SK-N-SH (cell line): ENCODE results near the gene VTN. TPM values are rescaled to one million over a fixed set of nuclear protein-coding genes. Genes with fewer than 3 reads are reported as not detected.

Experiments used
- CTCF ChIA-PET: fragments of 300-600, 350-600 bp; formaldehyde crosslinking; extraction: SDS; loops from one replicate; lab custom pipeline; 2021; lab: Yijun Ruan, JAX
- POLR2A ChIA-PET: fragments of 350-600 bp; sonication (Branson Sonifier 250); formaldehyde crosslinking; extraction: SDS; loops from one replicate; lab custom pipeline; 2020; ENCODE audit warnings: antibody characterized with exemption, inconsistent platforms; lab: Yijun Ruan, JAX
- DNase-seq: peaks from one replicate; pipeline ENCODE4 v3.0.0; 2012
- H2AFZ ChIP-seq: fragments of 200-600 bp; sonication (generic); 2 replicates; pipeline ENCODE4 v1.8.1; 2016; ENCODE audit warnings: antibody characterized with exemption, mild to moderate bottlenecking, low read depth
- H3F3A ChIP-seq: fragments of 200-600 bp; sonication (generic); replicated peaks from 2 replicates; pipeline ENCODE3; 2016; ENCODE audit warnings: antibody characterized with exemption, mild to moderate bottlenecking; ENCODE audit not compliant: insufficient read depth
- H3K27ac ChIP-seq, 2 experiments: fragments of 200-500 bp in 1 of 2; fragments of 200-600 bp in 1 of 2; sonication (Bioruptor generic) in 1 of 2; sonication (generic), shearing (Covaris generic) in 1 of 2; 2 replicates each; pipeline versions ENCODE4 v1.5.1 to v1.6.1; 2014 to 2016; ENCODE audit warnings: low read depth in 2 of 2, inconsistent platforms in 1 of 2, low read length in 1 of 2, mild to moderate bottlenecking in 1 of 2, mixed read lengths in 1 of 2
- H3K27me3 ChIP-seq: fragments of 200-600 bp; sonication (generic), shearing (Covaris generic); 2 replicates; pipeline ENCODE4 v1.6.1; 2016; ENCODE audit warnings: mixed run types; ENCODE audit not compliant: insufficient read depth
- H3K36me3 ChIP-seq, 2 experiments: fragments of 200-500 bp in 1 of 2; fragments of 200-600 bp in 1 of 2; sonication (Bioruptor generic) in 1 of 2; sonication (generic) in 1 of 2; replicated peaks in 1 of 2; 2 replicates each; pipeline versions ENCODE3 to v1.5.1; 2014 to 2016; ENCODE audit warnings: low read length in 1 of 2, mild to moderate bottlenecking in 1 of 2; ENCODE audit not compliant: insufficient read depth in 2 of 2, control insufficient read depth in 1 of 2
- H3K4me1 ChIP-seq, 2 experiments: fragments of 200-500 bp in 1 of 2; fragments of 200-600 bp in 1 of 2; sonication (Bioruptor generic) in 1 of 2; sonication (generic), shearing (Covaris generic) in 1 of 2; 2 replicates each; pipeline versions ENCODE4 v1.5.1 to v1.6.1; 2014 to 2016; ENCODE audit warnings: low read depth in 1 of 2, low read length in 1 of 2, mixed run types in 1 of 2; ENCODE audit not compliant: insufficient read depth in 2 of 2, control insufficient read depth in 1 of 2
- H3K4me2 ChIP-seq: fragments of 200-600 bp; sonication (generic), shearing (Covaris generic); 2 replicates; pipeline ENCODE4 v1.6.1; 2017; ENCODE audit warnings: mixed run types
- H3K4me3 ChIP-seq, 2 experiments: fragments of 200-500 bp in 1 of 2; fragments of 200-600 bp in 1 of 2; sonication (Bioruptor generic) in 1 of 2; sonication (generic), shearing (Covaris generic) in 1 of 2; 2 replicates each; pipeline versions ENCODE4 v1.5.1 to v1.8.1; 2014 to 2016; ENCODE audit warnings: low read depth in 2 of 2, inconsistent platforms in 1 of 2, low read length in 1 of 2, mild to moderate bottlenecking in 1 of 2, mixed read lengths in 1 of 2, moderate library complexity in 1 of 2
- H3K79me2 ChIP-seq: fragments of 200-600 bp; sonication (generic); 2 replicates; pipeline ENCODE4 v1.8.1; 2017; ENCODE audit warnings: mild to moderate bottlenecking; ENCODE audit not compliant: insufficient read depth
- H3K9ac ChIP-seq: fragments of 200-600 bp; sonication (generic); 2 replicates; pipeline ENCODE4 v1.6.1; 2017; ENCODE audit warnings: mixed run types
- H3K9me2 ChIP-seq: fragments of 200-600 bp; sonication (generic); 2 replicates; pipeline ENCODE4 v1.6.1; 2017; ENCODE audit warnings: mixed run types
- H3K9me3 ChIP-seq: fragments of 200-600 bp; sonication (generic); 2 replicates; pipeline ENCODE4 v1.6.1; 2017; ENCODE audit warnings: mixed run types, mild to moderate bottlenecking, moderate library complexity
- H4K20me1 ChIP-seq: fragments of 200-600 bp; sonication (generic); 2 replicates; pipeline ENCODE4 v1.6.1; 2017; ENCODE audit warnings: mild to moderate bottlenecking, mixed run types; ENCODE audit not compliant: insufficient read depth
- CHD2 ChIP-seq: fragments of 150-350 bp; IDR thresholded peaks from 2 replicates; pipeline ENCODE4 v1.6.1; 2018; ENCODE audit warnings: low read length; ENCODE audit not compliant: partially characterized antibody
- EP300 ChIP-seq, 2 experiments: IDR thresholded peaks; 2 replicates each; pipeline versions ENCODE4 v1.4.0 to v1.6.1; 2012; ENCODE audit warnings: borderline replicate concordance in 1 of 2, low read depth in 1 of 2, low read length in 1 of 2
- FOSL2 ChIP-seq: IDR thresholded peaks from 2 replicates; pipeline ENCODE4 v1.4.0; 2012; ENCODE audit warnings: low read depth, mild to moderate bottlenecking, moderate library complexity, borderline replicate concordance
- FOXJ3 ChIP-seq: sonication (generic); formaldehyde crosslinking; IDR thresholded peaks from 2 replicates; pipeline ENCODE4 v1.5.1; 2020; ENCODE audit warnings: mild to moderate bottlenecking, missing genetic modification reagents
- GATA2 ChIP-seq: sonication (generic); formaldehyde crosslinking; IDR thresholded peaks from 2 replicates; pipeline ENCODE4 v1.5.0; 2020; ENCODE audit warnings: mild to moderate bottlenecking, missing genetic modification reagents
- JUND ChIP-seq: IDR thresholded peaks from 2 replicates; pipeline ENCODE4 v1.4.0; 2012
- MEF2A ChIP-seq: IDR thresholded peaks from 2 replicates; pipeline ENCODE4 v1.4.0; 2012; ENCODE audit warnings: low read depth, borderline replicate concordance
- NFIC ChIP-seq: IDR thresholded peaks from 2 replicates; pipeline ENCODE4 v1.4.0; 2012; ENCODE audit warnings: borderline replicate concordance
- NRF1 ChIP-seq: IDR thresholded peaks from 2 replicates; pipeline ENCODE4 v1.6.1; 2012; ENCODE audit warnings: low read depth, mild to moderate bottlenecking, low read length
- POLR2AphosphoS5 ChIP-seq: IDR thresholded peaks from 2 replicates; pipeline ENCODE4 v1.6.1; 2012; ENCODE audit warnings: low read depth, low read length
- RAD21 ChIP-seq: IDR thresholded peaks from 2 replicates; pipeline ENCODE4 v1.6.1; 2012; ENCODE audit warnings: mild to moderate bottlenecking, low read length
- RXRA ChIP-seq: IDR thresholded peaks from 2 replicates; pipeline ENCODE4 v1.4.0; 2012; ENCODE audit warnings: low read depth, mild to moderate bottlenecking, borderline replicate concordance
- SIN3A ChIP-seq: IDR thresholded peaks from 2 replicates; pipeline ENCODE4 v1.6.1; 2012; ENCODE audit warnings: low read depth, mild to moderate bottlenecking, low read length, moderate library complexity, borderline replicate concordance
- TAF1 ChIP-seq: IDR thresholded peaks from 2 replicates; pipeline ENCODE4 v1.6.1; 2012; ENCODE audit warnings: low read depth, mild to moderate bottlenecking, low read length, moderate library complexity, borderline replicate concordance
- TCF12 ChIP-seq: IDR thresholded peaks from 2 replicates; pipeline ENCODE4 v1.4.0; 2012
- USF2 ChIP-seq: fragments of 150-350 bp; IDR thresholded peaks from 2 replicates; pipeline ENCODE4 v1.6.1; 2017; ENCODE audit warnings: antibody characterized with exemption, low read length, low read depth, borderline replicate concordance
- YY1 ChIP-seq: IDR thresholded peaks from 2 replicates; pipeline ENCODE4 v1.4.0; 2012; ENCODE audit warnings: low read depth, mild to moderate bottlenecking
- ZBTB33 ChIP-seq: IDR thresholded peaks from 2 replicates; pipeline ENCODE4 v1.4.0; 2012; ENCODE audit warnings: low read depth, borderline replicate concordance
- WGBS: methylation state at CpG from one replicate; pipeline ENCODE4 v1.1.6; 2017; ENCODE audit warnings: low lambda C conversion rate; 5-methylcytosine and 5-hydroxymethylcytosine counted together
- polyA plus RNA-seq, 3 experiments: library from polyadenylated mRNA; depleted of rRNA; stranded (reverse); fragments of >200 nt; gene quantifications; 2 replicates each; pipeline ENCODE4 v1.2.3, GENCODE V29; 2012
- TF ChIP-seq, protein P1 (sequence below): fragments of 150-350 bp; IDR thresholded peaks from 2 replicates; pipeline ENCODE4 v1.6.1; 2016; ENCODE audit warnings: mild to moderate bottlenecking, low read depth, low read length
- TF ChIP-seq, protein P2 (sequence below): IDR thresholded peaks from 2 replicates; pipeline ENCODE4 v1.4.0; 2012; ENCODE audit warnings: low read depth, borderline replicate concordance

VTN gene
- polyA plus RNA-seq, 1 of the 3 experiments (the other 2 are of a cell fraction) = 1.2 TPM

GRCh38 chr17:28341516-28341915 lies 28.6 kb downstream of the VTN start:
- Histone ChIP-seq H3K4me1 (peaks cover 11 to 13% of the 10 kb centered on the region in 2 experiments), H3K27me3 (no peaks in the 10 kb centered on the region), H3K4me3 (no peak overlapping the region), H3K9me2 (no peaks in the 10 kb centered on the region), H3F3A (peaks cover 39% of the 10 kb centered on the region)
- TF ChIP-seq ZBTB33 = no peak
- TF ChIP-seq EP300 (IDR thresholded peaks at IDR 0.05; ENCODE audit: borderline replicate concordance in 1 of 2, low read depth in 1 of 2, low read length in 1 of 2) = no peak
- TF ChIP-seq TCF12 = no peak
- TF ChIP-seq, protein P1, sequence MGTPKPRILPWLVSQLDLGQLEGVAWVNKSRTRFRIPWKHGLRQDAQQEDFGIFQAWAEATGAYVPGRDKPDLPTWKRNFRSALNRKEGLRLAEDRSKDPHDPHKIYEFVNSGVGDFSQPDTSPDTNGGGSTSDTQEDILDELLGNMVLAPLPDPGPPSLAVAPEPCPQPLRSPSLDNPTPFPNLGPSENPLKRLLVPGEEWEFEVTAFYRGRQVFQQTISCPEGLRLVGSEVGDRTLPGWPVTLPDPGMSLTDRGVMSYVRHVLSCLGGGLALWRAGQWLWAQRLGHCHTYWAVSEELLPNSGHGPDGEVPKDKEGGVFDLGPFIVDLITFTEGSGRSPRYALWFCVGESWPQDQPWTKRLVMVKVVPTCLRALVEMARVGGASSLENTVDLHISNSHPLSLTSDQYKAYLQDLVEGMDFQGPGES = no peak
- TF ChIP-seq TAF1 = no peak
- TF ChIP-seq NRF1 = no peak
- TF ChIP-seq POLR2AphosphoS5 = no peak
- TF ChIP-seq FOXJ3 (CRISPR knock-in tag) = no peak
- TF ChIP-seq YY1 = no peak
- TF ChIP-seq RAD21 = no peak
- no peak for TF ChIP-seq GATA2 (CRISPR knock-in tag)
- TF ChIP-seq FOSL2 = no peak
- TF ChIP-seq, all 33 proteins: peak for 0
- Histone ChIP-seq H3K36me3 (peaks cover 63 to 70% of the 10 kb centered on the region in 2 experiments), H3K9ac (no peak overlapping the region), H4K20me1 (peaks cover 27% of the 10 kb centered on the region; the same call in 1 of the 2 replicates), H3K79me2 (peaks cover 54% of the 10 kb centered on the region), H3K27ac (no peak overlapping the region), H2AFZ (no peak overlapping the region), H3K4me2 (no peak overlapping the region), H3K9me3 (no peaks in the 10 kb centered on the region)
- ChIA-PET POLR2A (no interaction called here), CTCF (no interaction called here)
- 93% methylated on average over 11 of the region's 11 CpGs for WGBS
- DNase-seq = no peak

GRCh38 chr17:28340374-28340773 lies 29.7 kb downstream of the VTN start:
- Histone ChIP-seq H4K20me1 (peaks cover 27% of the 10 kb centered on the region; the same call in 1 of the 2 replicates), H3K27me3 (no peaks in the 10 kb centered on the region), H3K27ac (no peak overlapping the region), H3F3A (peaks cover 27% of the 10 kb centered on the region), H3K79me2 (peaks cover 56% of the 10 kb centered on the region), H3K4me2 (no peak overlapping the region), H3K9ac (no peak overlapping the region), H3K4me3 (no peak overlapping the region), H3K4me1 (peaks cover 2 to 12% of the 10 kb centered on the region in 2 experiments; a peak in 3 of 4 replicates), H3K36me3 (peaks cover 51 to 59% of the 10 kb centered on the region in 2 experiments), H3K9me3 (no peaks in the 10 kb centered on the region), H3K9me2 (no peaks in the 10 kb centered on the region), H2AFZ (no peak overlapping the region)
- POLR2A ChIA-PET = no interaction called here
- WGBS = 81% methylated on average over 6 of the region's 6 CpGs
- no peak for TF ChIP-seq CHD2
- TF ChIP-seq, protein P2, sequence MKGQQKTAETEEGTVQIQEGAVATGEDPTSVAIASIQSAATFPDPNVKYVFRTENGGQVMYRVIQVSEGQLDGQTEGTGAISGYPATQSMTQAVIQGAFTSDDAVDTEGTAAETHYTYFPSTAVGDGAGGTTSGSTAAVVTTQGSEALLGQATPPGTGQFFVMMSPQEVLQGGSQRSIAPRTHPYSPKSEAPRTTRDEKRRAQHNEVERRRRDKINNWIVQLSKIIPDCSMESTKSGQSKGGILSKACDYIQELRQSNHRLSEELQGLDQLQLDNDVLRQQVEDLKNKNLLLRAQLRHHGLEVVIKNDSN = no peak
- TF ChIP-seq RXRA = no peak
- TF ChIP-seq SIN3A = no peak
- TF ChIP-seq POLR2AphosphoS5 = no peak
- no peak for TF ChIP-seq ZBTB33
- no peak for TF ChIP-seq MEF2A
- no peak for TF ChIP-seq RAD21
- no peak for TF ChIP-seq USF2
- no peak for TF ChIP-seq FOXJ3 (CRISPR knock-in tag)
- TF ChIP-seq NFIC = no peak
- TF ChIP-seq JUND = no peak
- CTCF ChIA-PET = no interaction called here
- no peak for DNase-seq
